ENCODE results near the gene RNF152.

RNF152 gene

GRCh38 chr18:61901323-61901986, 8.6 kb upstream of the RNF152 start:
- Mint-ChIP-seq H3K4me3 (no peak overlapping the region), H3K27me3 (peaks cover 16% of the 10 kb centered on the region), H3K27ac (no peak overlapping the region), H3K36me3 (no peaks in the 10 kb centered on the region), H3K4me1 (no peaks in the 10 kb centered on the region), H3K9me3 (no peaks in the 10 kb centered on the region)

GRCh38 chr18:61900504-61901281, 7.9 kb upstream of the RNF152 start:
- H3K4me1 Mint-ChIP-seq, result no peaks in the 10 kb centered on the region
- no peak overlapping the region for H3K4me3 Mint-ChIP-seq
- H3K27ac Mint-ChIP-seq, result no peak overlapping the region
- peaks cover 16% of the 10 kb centered on the region for H3K27me3 Mint-ChIP-seq
- H3K36me3 Mint-ChIP-seq, result no peaks in the 10 kb centered on the region
- no peaks in the 10 kb centered on the region for H3K9me3 Mint-ChIP-seq

- Mint-ChIP-seq H3K27ac (no peak overlapping the region), H3K36me3 (no peaks in the 10 kb centered on the region), H3K4me1 (no peaks in the 10 kb centered on the region), H3K4me3 (no peak overlapping the region), H3K9me3 (no peaks in the 10 kb centered on the region), H3K27me3 (peaks cover 20% of the 10 kb centered on the region)
Measured at GRCh38 chr18:61898640-61899101, 5.9 kb upstream of the RNF152 start.

- H3K27me3 Mint-ChIP-seq, result peaks cover 17% of the 10 kb centered on the region
- no peaks in the 10 kb centered on the region for H3K9me3 Mint-ChIP-seq
- H3K4me1 Mint-ChIP-seq, result peaks cover 12% of the 10 kb centered on the region
- no peak overlapping the region for H3K4me3 Mint-ChIP-seq
- H3K36me3 Mint-ChIP-seq, result no peaks in the 10 kb centered on the region
- H3K27ac Mint-ChIP-seq, result no peak overlapping the region
Measured at GRCh38 chr18:61896757-61897156, 4.0 kb upstream of the RNF152 start.

GRCh38 chr18:61896118-61896517, 3.3 kb upstream of the RNF152 start:
- H3K27ac Mint-ChIP-seq, result no peak overlapping the region
- no peaks in the 10 kb centered on the region for H3K36me3 Mint-ChIP-seq
- H3K27me3 Mint-ChIP-seq, result peaks cover 18% of the 10 kb centered on the region
- H3K9me3 Mint-ChIP-seq, result no peaks in the 10 kb centered on the region
- no peak overlapping the region for H3K4me3 Mint-ChIP-seq
- H3K4me1 Mint-ChIP-seq, result peaks cover 12% of the 10 kb centered on the region

- Mint-ChIP-seq H3K27ac (no peak overlapping the region), H3K36me3 (no peaks in the 10 kb centered on the region), H3K4me3 (peak overlapping the region; percentile 81), H3K27me3 (peaks cover 18% of the 10 kb centered on the region), H3K9me3 (no peaks in the 10 kb centered on the region), H3K4me1 (peaks cover 12% of the 10 kb centered on the region)
Measured at GRCh38 chr18:61894751-61895524, 2.1 kb upstream of the RNF152 start.

- Mint-ChIP-seq H3K9me3 (no peaks in the 10 kb centered on the region), H3K4me3 (peak overlapping the region; percentile 81), H3K36me3 (no peaks in the 10 kb centered on the region), H3K27ac (no peak overlapping the region), H3K27me3 (peaks cover 18% of the 10 kb centered on the region), H3K4me1 (peaks cover 12% of the 10 kb centered on the region)
Measured at GRCh38 chr18:61893971-61894750, 1.4 kb upstream of the RNF152 start.

- Mint-ChIP-seq H3K4me3 (peak overlapping the region; percentile 82), H3K9me3 (no peaks in the 10 kb centered on the region), H3K27ac (no peak overlapping the region), H3K36me3 (no peaks in the 10 kb centered on the region), H3K4me1 (peaks cover 12% of the 10 kb centered on the region), H3K27me3 (peaks cover 18% of the 10 kb centered on the region)
Measured at GRCh38 chr18:61893309-61893970, 633 bp upstream of the RNF152 start.

GRCh38 chr18:61891894-61892293, 913 bp downstream of the RNF152 start:
- no peak overlapping the region for H3K27ac Mint-ChIP-seq
- H3K4me1 Mint-ChIP-seq, result peaks cover 12% of the 10 kb centered on the region
- H3K36me3 Mint-ChIP-seq, result no peaks in the 10 kb centered on the region
- H3K4me3 Mint-ChIP-seq, result peak overlapping the region; percentile 82
- H3K9me3 Mint-ChIP-seq, result no peaks in the 10 kb centered on the region
- H3K27me3 Mint-ChIP-seq, result peaks cover 14% of the 10 kb centered on the region

GRCh38 chr18:61891271-61891670, 1.5 kb downstream of the RNF152 start:
- Mint-ChIP-seq H3K4me1 (peaks cover 12% of the 10 kb centered on the region), H3K36me3 (no peaks in the 10 kb centered on the region), H3K4me3 (no peak overlapping the region), H3K27ac (no peak overlapping the region), H3K9me3 (no peaks in the 10 kb centered on the region), H3K27me3 (peaks cover 8% of the 10 kb centered on the region)

- Mint-ChIP-seq H3K4me1 (peaks cover 12% of the 10 kb centered on the region), H3K4me3 (no peak overlapping the region), H3K27me3 (peaks cover 7% of the 10 kb centered on the region), H3K36me3 (no peaks in the 10 kb centered on the region), H3K27ac (no peak overlapping the region), H3K9me3 (no peaks in the 10 kb centered on the region)
Measured at GRCh38 chr18:61890344-61890743, 2.5 kb downstream of the RNF152 start.

- Mint-ChIP-seq H3K36me3 (no peaks in the 10 kb centered on the region), H3K27me3 (peaks cover 2% of the 10 kb centered on the region)
Measured at GRCh38 chr18:61889541-61889940, 3.3 kb downstream of the RNF152 start.

GRCh38 chr18:61888622-61889021, 4.2 kb downstream of the RNF152 start:
- Mint-ChIP-seq H3K36me3 (no peaks in the 10 kb centered on the region), H3K27me3 (peaks cover 2% of the 10 kb centered on the region), H3K4me1 (peaks cover 12% of the 10 kb centered on the region), H3K27ac (no peak overlapping the region), H3K9me3 (no peaks in the 10 kb centered on the region), H3K4me3 (no peak overlapping the region)

More at GRCh38 chr18:61889541-61889940, 3.3 kb downstream of the RNF152 start:
- H3K4me1 Mint-ChIP-seq, result peaks cover 12% of the 10 kb centered on the region
- no peak overlapping the region for H3K4me3 Mint-ChIP-seq
- no peak overlapping the region for H3K27ac Mint-ChIP-seq
- no peaks in the 10 kb centered on the region for H3K9me3 Mint-ChIP-seq

- no peak overlapping the region for H3K27ac Mint-ChIP-seq
- H3K9me3 Mint-ChIP-seq, result no peaks in the 10 kb centered on the region
- peaks cover 6% of the 10 kb centered on the region for H3K4me1 Mint-ChIP-seq
- no peaks in the 10 kb centered on the region for H3K36me3 Mint-ChIP-seq
- H3K27me3 Mint-ChIP-seq, result peaks cover 2% of the 10 kb centered on the region
- no peak overlapping the region for H3K4me3 Mint-ChIP-seq
Measured at GRCh38 chr18:61887838-61888237, 5.0 kb downstream of the RNF152 start.

GRCh38 chr18:61883547-61883946, 9.3 kb downstream of the RNF152 start:
- Mint-ChIP-seq H3K4me1 (no peaks in the 10 kb centered on the region), H3K4me3 (no peak overlapping the region), H3K9me3 (no peaks in the 10 kb centered on the region), H3K36me3 (no peaks in the 10 kb centered on the region), H3K27ac (no peak overlapping the region), H3K27me3 (peaks cover 2% of the 10 kb centered on the region)
